H1 (cell line): Measurements from ENCODE around the gene VTN.

Experiments used
- CEBPB ChIP-seq: IDR thresholded peaks from 2 replicates; pipeline ENCODE4 v1.6.1; 2012; ENCODE audit warnings: low read depth, low read length
- EZH2 ChIP-seq: fragments of 200-600 bp; sonication (generic); IDR thresholded peaks from 2 replicates; pipeline ENCODE4 v1.7.1; 2012; ENCODE audit warnings: low read depth, mild to moderate bottlenecking, moderate library complexity, low read length, inconsistent platforms; ENCODE audit not compliant: severe bottlenecking
- GABPA ChIP-seq: IDR thresholded peaks from 2 replicates; pipeline ENCODE4 v1.6.1; 2011; ENCODE audit warnings: mild to moderate bottlenecking, low read length, moderate library complexity, borderline replicate concordance; ENCODE audit not compliant: insufficient read depth
- POLR2AphosphoS5 ChIP-seq: IDR thresholded peaks from 2 replicates; pipeline ENCODE4 v1.6.1; 2011; ENCODE audit warnings: low read depth, low read length
- RNF2 ChIP-seq: fragments of 200-900, 300-1000 bp; sonication (generic); IDR thresholded peaks from 2 replicates; pipeline ENCODE4 v1.7.1; 2016; ENCODE audit warnings: borderline replicate concordance, low read depth, mild to moderate bottlenecking, antibody characterized with exemption, low read length; ENCODE audit not compliant: poor library complexity, severe bottlenecking; ENCODE audit errors: missing control alignments
- TF ChIP-seq, protein P1 (sequence below), 3 experiments: IDR thresholded peaks; 1 replicate in 2 of 3; 2 replicates in 1 of 3; pipeline versions ENCODE4 v1.5.1 to v1.6.1; 2011; ENCODE audit warnings: low read length in 3 of 3, mild to moderate bottlenecking in 3 of 3, inconsistent platforms in 2 of 3, low read depth in 1 of 3, moderate library complexity in 1 of 3; ENCODE audit not compliant: insufficient read depth in 1 of 3; ENCODE audit errors: control extremely low read depth in 1 of 3

DNA sequence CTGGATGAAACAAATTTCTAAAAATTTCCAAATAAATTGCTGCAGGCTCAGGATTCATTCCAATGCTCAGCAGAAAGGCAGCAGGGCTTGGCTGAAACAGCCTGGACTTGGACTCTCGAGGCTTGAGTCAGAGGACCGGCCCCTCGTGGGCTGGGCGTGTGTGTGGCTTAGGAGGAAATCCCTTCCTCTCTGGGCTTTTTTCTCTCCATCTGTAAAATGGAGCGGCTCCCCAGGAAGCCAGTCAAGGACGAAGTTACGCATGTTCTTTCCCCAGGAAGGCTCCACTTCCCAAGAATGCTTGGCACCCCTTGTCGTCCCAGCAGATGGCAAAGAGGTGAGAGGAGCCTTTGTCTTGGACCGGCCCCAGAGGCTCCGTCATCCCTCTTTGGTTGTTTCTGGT lies 22.4 kb upstream of the VTN start:
- TF ChIP-seq RNF2 (no peak), POLR2AphosphoS5 (no peak), EZH2 (no peak), GABPA (no peak), CEBPB (no peak)
- TF ChIP-seq, protein P1, sequence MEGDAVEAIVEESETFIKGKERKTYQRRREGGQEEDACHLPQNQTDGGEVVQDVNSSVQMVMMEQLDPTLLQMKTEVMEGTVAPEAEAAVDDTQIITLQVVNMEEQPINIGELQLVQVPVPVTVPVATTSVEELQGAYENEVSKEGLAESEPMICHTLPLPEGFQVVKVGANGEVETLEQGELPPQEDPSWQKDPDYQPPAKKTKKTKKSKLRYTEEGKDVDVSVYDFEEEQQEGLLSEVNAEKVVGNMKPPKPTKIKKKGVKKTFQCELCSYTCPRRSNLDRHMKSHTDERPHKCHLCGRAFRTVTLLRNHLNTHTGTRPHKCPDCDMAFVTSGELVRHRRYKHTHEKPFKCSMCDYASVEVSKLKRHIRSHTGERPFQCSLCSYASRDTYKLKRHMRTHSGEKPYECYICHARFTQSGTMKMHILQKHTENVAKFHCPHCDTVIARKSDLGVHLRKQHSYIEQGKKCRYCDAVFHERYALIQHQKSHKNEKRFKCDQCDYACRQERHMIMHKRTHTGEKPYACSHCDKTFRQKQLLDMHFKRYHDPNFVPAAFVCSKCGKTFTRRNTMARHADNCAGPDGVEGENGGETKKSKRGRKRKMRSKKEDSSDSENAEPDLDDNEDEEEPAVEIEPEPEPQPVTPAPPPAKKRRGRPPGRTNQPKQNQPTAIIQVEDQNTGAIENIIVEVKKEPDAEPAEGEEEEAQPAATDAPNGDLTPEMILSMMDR (IDR thresholded peaks at IDR 0.05; ENCODE audit: control extremely low read depth in 1 of 3, insufficient read depth in 1 of 3, low read depth in 1 of 3, low read length in 3 of 3) = no peak
